Measurements from ENCODE around the gene SAP30BP.
A peak's percentile ranks its signal among the peaks of the same experiment; 100 is the strongest.
"Not testable (repeated sequence)": the region's sequence is repeated elsewhere in the genome, so short reads cannot be mapped to it uniquely, and the experiment has no call there.

The SAP30BP gene

GRCh38 chr17:75636381-75637142 lies 30.6 kb upstream of the SAP30BP start:
- Histone ChIP-seq H3K9me3 (ENCODE audit: control insufficient read depth, low read length) (no peaks in the 10 kb centered on the region), H3K9ac (ENCODE audit: low read length) (peak overlapping the region; percentile 90), H3K4me1 (ENCODE audit: control insufficient read depth, insufficient read depth, low read length) (peaks cover 89% of the 10 kb centered on the region), H3K4me3 (ENCODE audit: low read length) (peak overlapping the region; percentile 16), H3K27me3 (ENCODE audit: control insufficient read depth, insufficient read depth, low read length) (no peaks in the 10 kb centered on the region), H3K36me3 (ENCODE audit: control insufficient read depth, insufficient read depth, low read length) (peaks cover under 1% of the 10 kb centered on the region)

DNA sequence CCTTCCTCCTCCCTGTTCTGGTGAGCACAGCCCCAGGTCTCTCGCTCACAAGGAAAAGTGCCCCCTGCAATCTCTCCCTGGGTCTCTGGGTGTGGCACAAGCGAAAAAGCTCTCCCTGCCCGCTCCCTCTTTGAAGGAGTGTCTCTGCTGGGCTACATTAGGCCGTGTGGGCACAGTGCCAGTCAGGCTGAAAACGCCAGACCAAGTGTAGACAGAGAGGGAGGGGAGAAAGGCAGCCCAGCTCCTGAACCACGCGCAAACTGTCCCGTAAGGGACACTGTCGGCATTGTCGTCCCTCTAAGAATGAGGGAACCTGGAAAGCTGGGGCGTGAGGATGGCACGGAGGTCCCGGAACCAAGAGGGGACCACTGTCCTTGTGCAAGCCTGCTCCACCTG lies 30.0 kb upstream of the SAP30BP start:
- peak overlapping the region; percentile 14 for H3K4me3 ChIP-seq (ENCODE audit: low read length)
- no peaks in the 10 kb centered on the region for H3K27me3 ChIP-seq (ENCODE audit: control insufficient read depth, insufficient read depth, low read length)
- no peaks in the 10 kb centered on the region for H3K9me3 ChIP-seq (ENCODE audit: control insufficient read depth, low read length)
- H3K36me3 ChIP-seq (ENCODE audit: control insufficient read depth, insufficient read depth, low read length) = peaks cover 4% of the 10 kb centered on the region
- peaks cover 95% of the 10 kb centered on the region for H3K4me1 ChIP-seq (ENCODE audit: control insufficient read depth, insufficient read depth, low read length)
- peak overlapping the region; percentile 90 for H3K9ac ChIP-seq (ENCODE audit: low read length)

- H3K9ac ChIP-seq (ENCODE audit: low read length) = peak overlapping the region; percentile 90
- H3K4me3 ChIP-seq (ENCODE audit: low read length) = peak overlapping the region; percentile 14
- no peaks in the 10 kb centered on the region for H3K27me3 ChIP-seq (ENCODE audit: control insufficient read depth, insufficient read depth, low read length)
- peaks cover 4% of the 10 kb centered on the region for H3K36me3 ChIP-seq (ENCODE audit: control insufficient read depth, insufficient read depth, low read length)
- peaks cover 97% of the 10 kb centered on the region for H3K4me1 ChIP-seq (ENCODE audit: control insufficient read depth, insufficient read depth, low read length)
- no peaks in the 10 kb centered on the region for H3K9me3 ChIP-seq (ENCODE audit: control insufficient read depth, low read length)
Observed at GRCh38 chr17:75637551-75637950, 29.6 kb upstream of the SAP30BP start.

GRCh38 chr17:75638039-75638438 lies 29.1 kb upstream of the SAP30BP start:
- Histone ChIP-seq H3K9ac (ENCODE audit: low read length) (peak overlapping the region; percentile 90), H3K4me1 (ENCODE audit: control insufficient read depth, insufficient read depth, low read length) (peaks cover 96% of the 10 kb centered on the region), H3K4me3 (ENCODE audit: low read length) (peak overlapping the region; percentile 14)
- H3K9me3 ChIP-seq (ENCODE audit: control insufficient read depth, low read length); H3K36me3 ChIP-seq (ENCODE audit: control insufficient read depth, insufficient read depth, low read length); H3K27me3 ChIP-seq (ENCODE audit: control insufficient read depth, insufficient read depth, low read length): not testable (repeated sequence)

GRCh38 chr17:75638893-75639292 lies 28.2 kb upstream of the SAP30BP start:
- H3K4me1 ChIP-seq (ENCODE audit: control insufficient read depth, insufficient read depth, low read length) = peaks cover 96% of the 10 kb centered on the region
- H3K27me3 ChIP-seq (ENCODE audit: control insufficient read depth, insufficient read depth, low read length) = no peaks in the 10 kb centered on the region
- no peak overlapping the region for H3K4me3 ChIP-seq (ENCODE audit: low read length)
- peak overlapping the region; percentile 77 for H3K9ac ChIP-seq (ENCODE audit: low read length)
- H3K36me3 ChIP-seq (ENCODE audit: control insufficient read depth, insufficient read depth, low read length) = peaks cover 4% of the 10 kb centered on the region
- H3K9me3 ChIP-seq (ENCODE audit: control insufficient read depth, low read length) = no peaks in the 10 kb centered on the region

DNA sequence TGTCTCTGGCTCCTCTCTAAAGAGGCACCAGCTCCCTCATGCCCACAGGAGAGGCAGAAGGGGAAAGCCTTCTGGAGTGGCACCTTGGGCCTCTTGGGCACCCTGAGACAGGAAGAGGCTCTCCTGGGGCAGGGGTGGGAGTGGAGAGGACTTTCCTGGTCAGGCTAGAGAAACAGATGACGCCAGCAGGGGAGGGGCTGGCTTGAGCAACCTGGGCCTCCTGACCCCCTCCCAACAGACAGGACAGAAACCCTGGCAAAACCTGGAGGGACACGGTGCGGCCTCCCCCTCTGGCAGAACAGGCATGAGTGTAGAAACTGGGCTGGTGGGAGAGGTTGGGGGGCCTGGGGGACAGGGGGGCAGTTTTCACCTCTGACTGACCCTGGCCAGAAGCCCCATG lies 27.8 kb upstream of the SAP30BP start:
- H3K4me3 ChIP-seq (ENCODE audit: low read length) = peak overlapping the region; percentile 28
- H3K4me1 ChIP-seq (ENCODE audit: control insufficient read depth, insufficient read depth, low read length) = peaks cover 96% of the 10 kb centered on the region
- H3K9ac ChIP-seq (ENCODE audit: low read length) = peak overlapping the region; percentile 77
- H3K9me3 ChIP-seq (ENCODE audit: control insufficient read depth, low read length) = no peaks in the 10 kb centered on the region
- peaks cover 4% of the 10 kb centered on the region for H3K36me3 ChIP-seq (ENCODE audit: control insufficient read depth, insufficient read depth, low read length)
- no peaks in the 10 kb centered on the region for H3K27me3 ChIP-seq (ENCODE audit: control insufficient read depth, insufficient read depth, low read length)

GRCh38 chr17:75639771-75640555 lies 27.2 kb upstream of the SAP30BP start:
- peak overlapping the region; percentile 28 for H3K4me3 ChIP-seq (ENCODE audit: low read length)
- H3K4me1 ChIP-seq (ENCODE audit: control insufficient read depth, insufficient read depth, low read length) = peaks cover 96% of the 10 kb centered on the region
- H3K9ac ChIP-seq (ENCODE audit: low read length) = peak overlapping the region; percentile 77
- H3K36me3 ChIP-seq (ENCODE audit: control insufficient read depth, insufficient read depth, low read length) = peaks cover 4% of the 10 kb centered on the region
- no peaks in the 10 kb centered on the region for H3K9me3 ChIP-seq (ENCODE audit: control insufficient read depth, low read length)
- H3K27me3 ChIP-seq (ENCODE audit: control insufficient read depth, insufficient read depth, low read length) = no peaks in the 10 kb centered on the region

DNA sequence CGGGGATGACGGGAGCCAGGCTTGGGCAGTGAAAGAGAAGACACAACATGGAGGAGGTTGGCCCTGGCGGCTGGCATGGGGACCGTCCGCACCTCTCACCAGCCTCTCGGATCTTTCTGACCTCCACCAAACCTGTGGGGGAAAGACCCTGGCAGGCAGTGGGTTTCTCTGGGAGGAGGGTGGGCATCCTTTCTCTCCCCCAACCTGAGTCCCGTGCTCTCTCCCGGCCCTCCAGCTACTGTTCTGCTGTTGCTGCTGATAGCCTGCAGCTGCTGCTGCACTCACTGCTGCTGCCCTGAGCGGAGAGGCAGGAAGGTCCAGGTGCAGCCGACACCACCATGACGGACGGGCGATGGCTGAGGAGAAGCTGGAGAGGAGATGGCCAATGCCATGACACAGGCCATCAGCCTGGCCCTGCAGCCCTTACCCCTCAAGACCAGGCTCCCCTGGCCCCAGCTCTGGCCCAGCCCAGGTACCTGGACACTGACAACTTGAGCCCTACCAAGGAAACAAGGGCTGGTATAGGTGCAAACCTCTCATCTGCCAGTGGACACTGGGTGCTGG lies 26.5 kb upstream of the SAP30BP start:
- Histone ChIP-seq H3K27me3 (ENCODE audit: control insufficient read depth, insufficient read depth, low read length) (no peaks in the 10 kb centered on the region), H3K9ac (ENCODE audit: low read length) (peak overlapping the region; percentile 77), H3K4me1 (ENCODE audit: control insufficient read depth, insufficient read depth, low read length) (peaks cover 96% of the 10 kb centered on the region), H3K9me3 (ENCODE audit: control insufficient read depth, low read length) (no peaks in the 10 kb centered on the region), H3K36me3 (ENCODE audit: control insufficient read depth, insufficient read depth, low read length) (peaks cover 4% of the 10 kb centered on the region), H3K4me3 (ENCODE audit: low read length) (peak overlapping the region; percentile 32)

- Histone ChIP-seq H3K4me1 (ENCODE audit: control insufficient read depth, insufficient read depth, low read length) (peaks cover 95% of the 10 kb centered on the region), H3K9ac (ENCODE audit: low read length) (peak overlapping the region; percentile 77), H3K9me3 (ENCODE audit: control insufficient read depth, low read length) (no peaks in the 10 kb centered on the region), H3K27me3 (ENCODE audit: control insufficient read depth, insufficient read depth, low read length) (no peaks in the 10 kb centered on the region), H3K36me3 (ENCODE audit: control insufficient read depth, insufficient read depth, low read length) (peaks cover 4% of the 10 kb centered on the region), H3K4me3 (ENCODE audit: low read length) (peak overlapping the region; percentile 32)
Observed at GRCh38 chr17:75641343-75641742, 25.8 kb upstream of the SAP30BP start.

GRCh38 chr17:75642182-75642783 lies 24.9 kb upstream of the SAP30BP start:
- Histone ChIP-seq H3K4me1 (ENCODE audit: control insufficient read depth, insufficient read depth, low read length) (peaks cover 95% of the 10 kb centered on the region), H3K9ac (ENCODE audit: low read length) (peak overlapping the region; percentile 77), H3K4me3 (ENCODE audit: low read length) (no peak overlapping the region), H3K9me3 (ENCODE audit: control insufficient read depth, low read length) (no peaks in the 10 kb centered on the region), H3K27me3 (ENCODE audit: control insufficient read depth, insufficient read depth, low read length) (no peaks in the 10 kb centered on the region), H3K36me3 (ENCODE audit: control insufficient read depth, insufficient read depth, low read length) (peaks cover 4% of the 10 kb centered on the region)

DNA sequence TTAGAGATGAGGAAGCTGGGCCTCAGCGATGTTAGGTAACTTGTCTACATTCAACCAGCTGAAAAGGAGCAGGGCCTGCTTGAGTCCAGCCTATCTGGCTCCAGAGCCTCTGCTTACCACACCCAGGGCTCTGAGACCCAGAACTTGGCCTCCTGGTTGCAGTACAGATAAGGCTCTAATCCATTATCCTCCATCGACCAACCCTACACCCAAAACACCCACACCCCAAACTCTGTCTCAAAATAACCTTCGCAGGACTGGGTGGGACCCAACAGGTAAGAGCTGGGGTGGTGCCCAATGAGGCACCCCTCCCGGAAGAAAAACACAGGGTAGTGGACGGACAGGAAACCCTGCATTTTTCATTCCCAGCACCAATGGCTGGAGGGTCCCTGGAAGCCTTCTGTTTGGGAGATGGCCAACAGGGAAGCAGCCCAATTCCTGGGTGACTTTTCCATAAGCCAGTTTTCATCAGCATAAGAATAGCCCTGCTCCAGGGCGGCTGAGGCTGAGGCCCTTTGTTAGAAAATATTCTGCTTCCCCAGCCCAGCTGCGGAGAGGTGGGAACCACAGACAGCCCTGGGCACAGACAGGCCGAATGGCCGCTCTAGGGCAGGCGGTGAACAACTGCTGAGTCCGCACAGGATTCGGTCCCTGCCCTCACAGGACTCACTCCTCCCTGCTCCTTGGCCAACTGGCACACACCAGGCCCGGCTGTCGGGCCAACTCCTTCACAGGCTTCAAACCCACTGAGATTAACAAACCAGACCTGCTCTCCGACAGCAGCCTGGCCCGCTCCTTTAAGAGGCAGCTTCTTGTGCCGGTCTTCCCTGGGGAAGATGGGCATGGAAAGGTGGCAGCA lies 24.1 kb upstream of the SAP30BP start:
- peaks cover 4% of the 10 kb centered on the region for H3K36me3 ChIP-seq (ENCODE audit: control insufficient read depth, insufficient read depth, low read length)
- H3K27me3 ChIP-seq (ENCODE audit: control insufficient read depth, insufficient read depth, low read length) = no peaks in the 10 kb centered on the region
- peaks cover 92% of the 10 kb centered on the region for H3K4me1 ChIP-seq (ENCODE audit: control insufficient read depth, insufficient read depth, low read length)
- H3K9me3 ChIP-seq (ENCODE audit: control insufficient read depth, low read length) = no peaks in the 10 kb centered on the region
- H3K9ac ChIP-seq (ENCODE audit: low read length) = peak overlapping the region; percentile 59
- no peak overlapping the region for H3K4me3 ChIP-seq (ENCODE audit: low read length)

Measured in mucosa of stomach (tissue), 1 donor.